ENCODE measurements around the gene GNAI3.

The GNAI3 gene

GRCh38 chr1:109548321-109549267 is at the start of gene GNAI3:
Gene GNAI3 (plus strand): TSS chr1:109548615. CDS start chr1:109548721, 106 bp downstream.
- DNase-seq (ENCODE audit: low spot score): peak; percentile 97

GRCh38 chr1:109499081-109499480 is 49.3 kb upstream of the GNAI3 start:
- DNase-seq (ENCODE audit: low spot score): no peak

GRCh38 chr1:109499661-109500536 is 48.5 kb upstream of the GNAI3 start:
- peak; percentile 33 for DNase-seq (ENCODE audit: low spot score)

- DNase-seq (ENCODE audit: low spot score): no peak
These were observed 47.5 kb upstream of the GNAI3 start for GRCh38 chr1:109500941-109501381.

- no peak for DNase-seq (ENCODE audit: low spot score)
These were observed 46.6 kb upstream of the GNAI3 start for GRCh38 chr1:109501644-109502363.

GRCh38 chr1:109502364-109502851 is 46.0 kb upstream of the GNAI3 start:
- no peak for DNase-seq (ENCODE audit: low spot score)

GRCh38 chr1:109503935-109504334 is 44.5 kb upstream of the GNAI3 start:
- DNase-seq (ENCODE audit: low spot score): no peak

- no peak for DNase-seq (ENCODE audit: low spot score)
These were observed 43.4 kb upstream of the GNAI3 start for GRCh38 chr1:109504974-109505373.

GRCh38 chr1:109508001-109508872 is 40.2 kb upstream of the GNAI3 start:
- DNase-seq (ENCODE audit: low spot score): no peak

GRCh38 chr1:109508873-109509175 is 39.6 kb upstream of the GNAI3 start:
- no peak for DNase-seq (ENCODE audit: low spot score)

- no peak for DNase-seq (ENCODE audit: low spot score)
These were observed 39.0 kb upstream of the GNAI3 start, which contains the start of gene AMIGO1 for GRCh38 chr1:109509176-109510134. Gene AMIGO1 (minus strand): TSS chr1:109509727. CDS start chr1:109508912, 815 bp downstream.

- DNase-seq (ENCODE audit: low spot score): no peak
These were observed 35.2 kb upstream of the GNAI3 start for GRCh38 chr1:109513110-109513710.

- DNase-seq (ENCODE audit: low spot score): no peak
These were observed 33.6 kb upstream of the GNAI3 start for GRCh38 chr1:109514846-109515245.

- DNase-seq (ENCODE audit: low spot score): no peak
These were observed 31.5 kb upstream of the GNAI3 start for GRCh38 chr1:109516872-109517271.

GRCh38 chr1:109517337-109517736 is 31.1 kb upstream of the GNAI3 start:
- no peak for DNase-seq (ENCODE audit: low spot score)

- no peak for DNase-seq (ENCODE audit: low spot score)
These were observed 27.1 kb upstream of the GNAI3 start for GRCh38 chr1:109521002-109521951.

- DNase-seq (ENCODE audit: low spot score): no peak
These were observed 26.4 kb upstream of the GNAI3 start for GRCh38 chr1:109522026-109522425.

GRCh38 chr1:109523706-109524105 is 24.7 kb upstream of the GNAI3 start:
- DNase-seq (ENCODE audit: low spot score): no peak
